NCI-H1694 treated with DMSO at 0.1 percent for 48 hours (cell line): Measurements from ENCODE around the gene TCEANC.
"Not testable (repeated sequence)": the region's sequence is repeated elsewhere in the genome, so short reads cannot be mapped to it uniquely, and the experiment has no call there.

Experiments
- DNase-seq: peaks from one replicate; lab custom pipeline; 2025; lab: John Stamatoyannopoulos, UW

Gene TCEANC

GRCh38 chrX:13652850-13653693 lies at the start of gene TCEANC:
TSS of gene TCEANC (plus strand) at chrX:13653141. CDS start at chrX:13662509, 9,368 bp downstream.
- DNase-seq, result peak; percentile 73

GRCh38 chrX:13605611-13606010 lies 47.3 kb upstream of the TCEANC start:
- DNase-seq, result no peak

GRCh38 chrX:13607331-13607995 lies 45.5 kb upstream of the TCEANC start:
- DNase-seq, result no peak

- no peak for DNase-seq
Measured at GRCh38 chrX:13607996-13608365, 45.0 kb upstream of the TCEANC start.

GRCh38 chrX:13614154-13614553 lies 38.8 kb upstream of the TCEANC start:
- DNase-seq, result no peak

GRCh38 chrX:13620207-13620606 lies 32.7 kb upstream of the TCEANC start:
- no peak for DNase-seq

GRCh38 chrX:13622401-13622964 lies 30.5 kb upstream of the TCEANC start:
- DNase-seq, result no peak

- DNase-seq, result no peak
Measured at GRCh38 chrX:13627306-13627705, 25.6 kb upstream of the TCEANC start.

GRCh38 chrX:13637224-13637623 lies 15.7 kb upstream of the TCEANC start:
- not testable (repeated sequence) for DNase-seq

GRCh38 chrX:13638021-13638420 lies 14.9 kb upstream of the TCEANC start:
- DNase-seq, result no peak

- DNase-seq, result no peak
Measured at GRCh38 chrX:13638826-13639225, 14.1 kb upstream of the TCEANC start.

- DNase-seq, result not testable (repeated sequence)
Measured at GRCh38 chrX:13641684-13642083, 11.3 kb upstream of the TCEANC start.

- DNase-seq, result no peak
Measured at GRCh38 chrX:13645464-13646153, 7.3 kb upstream of the TCEANC start.

GRCh38 chrX:13646154-13646549 lies 6.8 kb upstream of the TCEANC start:
- peak; percentile 26 for DNase-seq

GRCh38 chrX:13647709-13648212 lies 5.2 kb upstream of the TCEANC start:
- DNase-seq, result no peak

GRCh38 chrX:13648336-13648735 lies 4.6 kb upstream of the TCEANC start:
- not testable (repeated sequence) for DNase-seq

GRCh38 chrX:13649838-13650237 lies 3.1 kb upstream of the TCEANC start:
- no peak for DNase-seq

- DNase-seq, result no peak
Measured at GRCh38 chrX:13650318-13650717, 2.6 kb upstream of the TCEANC start.

GRCh38 chrX:13651150-13651549 lies 1.8 kb upstream of the TCEANC start:
- DNase-seq, result no peak

- no peak for DNase-seq
Measured at GRCh38 chrX:13652287-13652793, 601 bp upstream of the TCEANC start.

GRCh38 chrX:13654116-13654515 lies 1.2 kb downstream of the TCEANC start:
- no peak for DNase-seq

- no peak for DNase-seq
Measured at GRCh38 chrX:13655674-13656073, 2.7 kb downstream of the TCEANC start.
